ENCODE results near the gene STAT3.

DNA sequence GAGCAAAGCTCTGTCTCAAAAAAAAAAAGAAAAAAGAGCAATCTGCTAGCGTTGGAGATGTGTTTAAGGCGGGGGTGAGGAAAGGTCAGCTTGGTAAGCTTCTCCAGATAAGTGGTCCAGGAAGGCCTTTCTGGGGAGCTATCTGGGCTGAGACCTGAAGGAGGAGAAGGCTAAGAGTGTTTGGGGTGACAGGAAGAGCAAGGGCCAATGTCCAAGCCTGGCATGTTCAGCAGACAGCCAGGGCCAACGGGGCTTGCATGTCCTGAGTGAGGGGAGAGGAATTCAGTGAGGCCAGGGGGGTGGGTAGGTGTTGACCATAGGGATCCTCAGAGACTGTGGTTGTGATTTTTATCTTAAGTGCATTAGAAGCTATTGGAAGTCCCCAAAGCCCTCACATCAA, 84.5 kb downstream of the STAT3 start:
- TF ChIP-seq CTCF (CRISPR knock-in tag; IDR thresholded peaks at IDR 0.05), result no peak
- no peak for TF ChIP-seq MXI1 (IDR thresholded peaks at IDR 0.05; ENCODE audit: borderline replicate concordance, low read depth, low read length)
- no peak for TF ChIP-seq ZNF280D (CRISPR knock-in tag; IDR thresholded peaks at IDR 0.05)
- TF ChIP-seq ZNF24 (IDR thresholded peaks at IDR 0.05), result no peak
- TF ChIP-seq RERE (CRISPR knock-in tag; IDR thresholded peaks at IDR 0.05; ENCODE audit: low read depth), result no peak
- no peak for TF ChIP-seq GABPA (IDR thresholded peaks at IDR 0.05; ENCODE audit: low read depth, low read length)
- no peak for TF ChIP-seq GABPA (CRISPR knock-in tag; IDR thresholded peaks at IDR 0.05; ENCODE audit: low read depth)
- no peak for TF ChIP-seq ZBTB42 (CRISPR knock-in tag; IDR thresholded peaks at IDR 0.05)
- no peak for TF ChIP-seq ZNF768 (CRISPR knock-in tag; IDR thresholded peaks at IDR 0.05)
- TF ChIP-seq POLR2A (IDR thresholded peaks at IDR 0.05; ENCODE audit: insufficient read depth in 1 of 2, low read depth in 2 of 2, low read length in 2 of 2), result no peak
- TF ChIP-seq MAFK (conservative IDR thresholded peaks at IDR 0.05 in 1 of 2, IDR thresholded peaks at IDR 0.05 in 1 of 2; ENCODE audit: low read length in 2 of 2), result no peak
- no peak for TF ChIP-seq ZNF629 (CRISPR knock-in tag; conservative IDR thresholded peaks at IDR 0.05)
- no peak for TF ChIP-seq TOE1 (CRISPR knock-in tag; IDR thresholded peaks at IDR 0.05)
